Keratinocyte (primary cell): ENCODE measurements around the gene NRG2. TPM values are rescaled to one million over a fixed set of nuclear protein-coding genes. Genes with fewer than 3 reads are reported as not detected.

Experiments
- DNase-seq: peaks from one replicate; pipeline ENCODE4 v3.0.0-alpha.2; 2011; ENCODE audit warnings: low read depth, missing footprints, low spot score
- FAIRE-seq: peaks from 2 replicates; lab custom pipeline; 2011; peaks lifted over from hg19 to GRCh38; lab: Jason Lieb, UNC
- H2AFZ ChIP-seq: 2 replicates; pipeline ENCODE4 v1.6.0; 2012; ENCODE audit warnings: low read length, control low read depth, inconsistent platforms; ENCODE audit not compliant: control insufficient read depth
- H3K27ac ChIP-seq: 2 replicates; pipeline ENCODE4 v1.5.1; 2011; ENCODE audit warnings: low read length; ENCODE audit not compliant: control insufficient read depth, insufficient read depth
- H3K27me3 ChIP-seq: 3 replicates; pipeline ENCODE4 v1.6.0; 2011; ENCODE audit warnings: low read length; ENCODE audit not compliant: control insufficient read depth, insufficient read depth; ENCODE audit errors: extremely low read depth
- H3K36me3 ChIP-seq, 2 experiments: 2 replicates in 1 of 2; 3 replicates in 1 of 2; pipeline ENCODE4 v1.5.1; 2011; ENCODE audit warnings: low read length in 2 of 2, mild to moderate bottlenecking in 1 of 2; ENCODE audit not compliant: control insufficient read depth in 2 of 2, insufficient read depth in 2 of 2; ENCODE audit errors: extremely low read depth in 1 of 2
- H3K4me1 ChIP-seq: 3 replicates; pipeline ENCODE4 v1.5.1; 2011; ENCODE audit warnings: low read length; ENCODE audit not compliant: control insufficient read depth, insufficient read depth; ENCODE audit errors: extremely low read depth
- H3K4me2 ChIP-seq: 3 replicates; pipeline ENCODE4 v1.6.0; 2011; ENCODE audit warnings: low read depth, low read length; ENCODE audit not compliant: control insufficient read depth, insufficient read depth; ENCODE audit errors: extremely low read depth
- H3K4me3 ChIP-seq, 3 experiments: fragments of 200-600 bp in 1 of 3; sonication (generic) in 1 of 3; 2 replicates in 2 of 3; 3 replicates in 1 of 3; pipeline ENCODE4 v1.5.1; 2011 to 2016; ENCODE audit warnings: low read length in 3 of 3, mild to moderate bottlenecking in 3 of 3, control low read depth in 2 of 3, inconsistent platforms in 1 of 3, low read depth in 1 of 3, mixed read lengths in 1 of 3, mixed run types in 1 of 3, moderate library complexity in 1 of 3; ENCODE audit not compliant: control insufficient read depth in 2 of 3, insufficient read depth in 2 of 3; ENCODE audit errors: extremely low read depth in 1 of 3
- H3K79me2 ChIP-seq: 2 replicates; pipeline ENCODE4 v1.6.0; 2012; ENCODE audit warnings: low read length; ENCODE audit not compliant: control insufficient read depth, insufficient read depth
- H3K9ac ChIP-seq: 3 replicates; pipeline ENCODE4 v1.6.0; 2011; ENCODE audit warnings: low read length; ENCODE audit not compliant: control insufficient read depth, insufficient read depth; ENCODE audit errors: extremely low read depth
- H3K9me1 ChIP-seq: 3 replicates; pipeline ENCODE4 v1.6.0; 2011; ENCODE audit warnings: low read length; ENCODE audit not compliant: control insufficient read depth, insufficient read depth; ENCODE audit errors: extremely low read depth
- H3K9me3 ChIP-seq: 2 replicates; pipeline ENCODE4 v1.5.1; 2012; ENCODE audit warnings: low read depth, low read length; ENCODE audit not compliant: control insufficient read depth
- H4K20me1 ChIP-seq: 3 replicates; pipeline ENCODE4 v1.6.0; 2011; ENCODE audit warnings: low read length; ENCODE audit not compliant: control insufficient read depth, insufficient read depth; ENCODE audit errors: extremely low read depth
- EZH2 ChIP-seq: IDR thresholded peaks from one replicate; pipeline ENCODE4 v1.6.1; 2012; ENCODE audit warnings: inconsistent platforms, mild to moderate bottlenecking, low read length, moderate library complexity
- dilution Hi-C: fragments of 300-500 bp; cut with MboI; formaldehyde crosslinking; loops from one replicate; pipeline ENCODE4 v1.7.0; 2020; ENCODE audit warnings: low sequenced_read_pairs; ENCODE audit not compliant: extremely low pct_ligation_motif_present
- polyA plus RNA-seq, 5 experiments: library from polyadenylated mRNA; depleted of rRNA in 3 of 5; stranded (reverse) in 3 of 5; stranded (forward) in 1 of 5; unstranded in 1 of 5; fragments of >200 nt; gene quantifications; 1 replicate in 1 of 5; 2 replicates in 3 of 5; 3 replicates in 1 of 5; pipeline versions ENCODE4 v1.2.1 to v1.2.3, GENCODE V29; 2011 to 2012; ENCODE audit warnings: missing spikeins in 2 of 5, low read depth in 1 of 5, low replicate concordance in 1 of 5
- TF ChIP-seq, protein P1 (sequence below), 3 experiments: IDR thresholded peaks in 1 of 3; conservative IDR thresholded peaks in 1 of 3; optimal IDR thresholded peaks in 1 of 3; 2 replicates in 2 of 3; 3 replicates in 1 of 3; pipeline versions ENCODE3 to v1.5.1; 2011; ENCODE audit warnings: low read length in 3 of 3, mild to moderate bottlenecking in 3 of 3, moderate library complexity in 2 of 3, control low read depth in 1 of 3, inconsistent platforms in 1 of 3; ENCODE audit not compliant: insufficient read depth in 2 of 3; ENCODE audit errors: extremely low read depth in 1 of 3

Gene NRG2
- polyA plus RNA-seq, 1 donor (not counting 4 experiments of a cell fraction or from before 2014, with no cell fraction given), result 0.13 TPM

- Histone ChIP-seq H3K9me1 (no peaks in the 10 kb centered on the region), H3K27ac (no peak overlapping the region), H3K4me3 (no peak overlapping the region), H3K79me2 (no peaks in the 10 kb centered on the region), H3K9me3 (no peaks in the 10 kb centered on the region), H3K36me3 (no peaks in the 10 kb centered on the region), H4K20me1 (no peaks in the 10 kb centered on the region), H3K4me1 (no peaks in the 10 kb centered on the region), H3K27me3 (no peaks in the 10 kb centered on the region), H3K9ac (no peak overlapping the region), H3K4me2 (no peak overlapping the region), H2AFZ (no peak overlapping the region)
- TF ChIP-seq, protein P1, sequence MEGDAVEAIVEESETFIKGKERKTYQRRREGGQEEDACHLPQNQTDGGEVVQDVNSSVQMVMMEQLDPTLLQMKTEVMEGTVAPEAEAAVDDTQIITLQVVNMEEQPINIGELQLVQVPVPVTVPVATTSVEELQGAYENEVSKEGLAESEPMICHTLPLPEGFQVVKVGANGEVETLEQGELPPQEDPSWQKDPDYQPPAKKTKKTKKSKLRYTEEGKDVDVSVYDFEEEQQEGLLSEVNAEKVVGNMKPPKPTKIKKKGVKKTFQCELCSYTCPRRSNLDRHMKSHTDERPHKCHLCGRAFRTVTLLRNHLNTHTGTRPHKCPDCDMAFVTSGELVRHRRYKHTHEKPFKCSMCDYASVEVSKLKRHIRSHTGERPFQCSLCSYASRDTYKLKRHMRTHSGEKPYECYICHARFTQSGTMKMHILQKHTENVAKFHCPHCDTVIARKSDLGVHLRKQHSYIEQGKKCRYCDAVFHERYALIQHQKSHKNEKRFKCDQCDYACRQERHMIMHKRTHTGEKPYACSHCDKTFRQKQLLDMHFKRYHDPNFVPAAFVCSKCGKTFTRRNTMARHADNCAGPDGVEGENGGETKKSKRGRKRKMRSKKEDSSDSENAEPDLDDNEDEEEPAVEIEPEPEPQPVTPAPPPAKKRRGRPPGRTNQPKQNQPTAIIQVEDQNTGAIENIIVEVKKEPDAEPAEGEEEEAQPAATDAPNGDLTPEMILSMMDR (optimal IDR thresholded peaks at IDR 0.05 in 1 of 3, IDR thresholded peaks at IDR 0.05 in 1 of 3, conservative IDR thresholded peaks at IDR 0.05 in 1 of 3; ENCODE audit: extremely low read depth in 1 of 3, insufficient read depth in 2 of 3, low read length in 3 of 3), result no peak
- no peak for TF ChIP-seq EZH2
- DNase-seq (no peak), FAIRE-seq (no peak)
- dilution Hi-C loops, result no loop called here
These were observed 190.4 kb downstream of the NRG2 start for GRCh38 chr5:139852696-139853095.

DNA sequence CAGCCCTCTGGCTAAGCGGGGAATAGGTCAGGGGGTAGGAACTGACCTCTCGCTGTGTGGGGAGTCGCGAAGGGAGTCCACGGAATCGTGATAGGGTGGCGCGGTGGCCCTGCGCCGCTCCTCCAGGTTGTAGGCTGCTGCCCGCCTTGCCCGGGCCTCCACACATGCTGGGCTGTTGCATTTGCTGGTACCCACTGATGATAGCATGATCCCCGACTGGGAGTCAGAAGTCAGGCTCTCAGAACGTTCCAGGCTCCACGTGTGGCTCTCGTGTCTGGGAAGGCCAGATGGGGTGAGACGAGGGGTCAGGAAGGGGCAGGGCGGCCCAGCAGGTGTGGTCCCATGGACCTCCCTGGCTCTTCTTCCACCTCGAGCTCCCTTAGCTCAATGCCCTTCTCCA lies 191.5 kb downstream of the NRG2 start:
- no peak for FAIRE-seq
- no peak overlapping the region for H3K27ac ChIP-seq

More for the DNA sequence above, 191.5 kb downstream of the NRG2 start:
- Histone ChIP-seq H3K4me3 (no peak overlapping the region), H3K4me1 (no peaks in the 10 kb centered on the region), H2AFZ (no peak overlapping the region), H3K27me3 (no peaks in the 10 kb centered on the region), H3K4me2 (no peak overlapping the region), H3K9ac (no peak overlapping the region), H4K20me1 (no peaks in the 10 kb centered on the region), H3K9me1 (no peaks in the 10 kb centered on the region), H3K9me3 (no peaks in the 10 kb centered on the region), H3K79me2 (no peaks in the 10 kb centered on the region), H3K36me3 (no peaks in the 10 kb centered on the region)
- DNase-seq, result no peak
- dilution Hi-C loops, result no loop called here
- TF ChIP-seq, protein P1 (optimal IDR thresholded peaks at IDR 0.05 in 1 of 3, IDR thresholded peaks at IDR 0.05 in 1 of 3, conservative IDR thresholded peaks at IDR 0.05 in 1 of 3; ENCODE audit: extremely low read depth in 1 of 3, insufficient read depth in 2 of 3, low read length in 3 of 3), result no peak
- no peak for TF ChIP-seq EZH2
